HEK293 (cell line): ENCODE results near the gene ISYNA1.

Source experiments
- CTCF ChIA-PET: fragments of 350-600 bp; formaldehyde crosslinking; extraction: SDS; loops from one replicate; lab custom pipeline; 2021; ENCODE audit warnings: antibody characterized with exemption; lab: Yijun Ruan, JAX
- POLR2A ChIA-PET: fragments of 300-600 bp; formaldehyde crosslinking; extraction: SDS; loops from one replicate; lab custom pipeline; 2020; ENCODE audit warnings: antibody characterized with exemption, inconsistent platforms; lab: Yijun Ruan, JAX
- H3K27ac ChIP-seq: fragments of 200-500 bp; sonication (Bioruptor generic); 2 replicates; pipeline ENCODE4 v1.5.1; 2014; ENCODE audit warnings: low read depth, low read length, control low read depth, inconsistent platforms; ENCODE audit errors: extremely low read depth
- H3K36me3 ChIP-seq, 2 experiments: fragments of 200-500 bp in 1 of 2; sonication (Bioruptor generic) in 1 of 2; 1 replicate in 1 of 2; 2 replicates in 1 of 2; pipeline ENCODE4 v1.5.1; 2014 to 2017; ENCODE audit warnings: inconsistent platforms in 2 of 2, low read length in 2 of 2; ENCODE audit not compliant: control insufficient read depth in 2 of 2, insufficient read depth in 1 of 2
- H3K4me1 ChIP-seq: fragments of 200-500 bp; sonication (Bioruptor generic); 2 replicates; pipeline ENCODE4 v1.5.1; 2014; ENCODE audit warnings: mild to moderate bottlenecking, low read length, inconsistent platforms; ENCODE audit not compliant: control insufficient read depth, insufficient read depth
- H3K4me3 ChIP-seq: 2 replicates; pipeline ENCODE4 v1.5.1; 2011; ENCODE audit warnings: low read depth, mild to moderate bottlenecking, control low read depth, low read length, moderate library complexity
- H3K9me3 ChIP-seq: fragments of 200-500 bp; sonication (Bioruptor generic); 2 replicates; pipeline ENCODE4 v1.5.1; 2014; ENCODE audit warnings: low read depth, low read length, inconsistent platforms; ENCODE audit not compliant: control insufficient read depth, insufficient read depth
- EGR2 ChIP-seq: fragments of 450-650 bp; formaldehyde crosslinking; IDR thresholded peaks from 2 replicates; pipeline ENCODE4 v1.5.1; 2016; ENCODE audit warnings: low read depth, missing biosample characterization, missing genetic modification characterization
- HIC1 ChIP-seq: fragments of 450-650 bp; formaldehyde crosslinking; IDR thresholded peaks from 2 replicates; pipeline ENCODE4 v1.5.1; 2016; ENCODE audit warnings: missing biosample characterization, missing genetic modification characterization
- KLF10 ChIP-seq: fragments of 450-650 bp; IDR thresholded peaks from 2 replicates; pipeline ENCODE4 v1.5.1; 2018; ENCODE audit warnings: missing biosample characterization, mild to moderate bottlenecking, missing genetic modification characterization
- KLF9 ChIP-seq: fragments of 450-650 bp; formaldehyde crosslinking; IDR thresholded peaks from 2 replicates; pipeline ENCODE4 v1.5.1; 2016; ENCODE audit warnings: missing biosample characterization, missing genetic modification characterization, low read depth
- OVOL3 ChIP-seq: fragments of 450-650 bp; formaldehyde crosslinking; IDR thresholded peaks from 2 replicates; pipeline ENCODE4 v1.5.1; 2016; ENCODE audit warnings: missing biosample characterization, missing genetic modification characterization
- PBX3 ChIP-seq: sonication (generic); formaldehyde crosslinking; IDR thresholded peaks from 2 replicates; pipeline ENCODE4 v1.8.1; 2022; ENCODE audit warnings: mild to moderate bottlenecking, moderate library complexity, missing genetic modification reagents
- YY1 ChIP-seq: fragments of 450-650 bp; formaldehyde crosslinking; IDR thresholded peaks from 2 replicates; pipeline ENCODE4 v1.5.1; 2018; ENCODE audit warnings: missing biosample characterization, missing genetic modification characterization
- ZBTB11 ChIP-seq: fragments of 450-650 bp; formaldehyde crosslinking; conservative IDR thresholded peaks from 2 replicates; pipeline ENCODE4 v1.5.1; 2016; ENCODE audit warnings: low read depth, missing biosample characterization, missing genetic modification characterization
- ZBTB48 ChIP-seq: fragments of 450-650 bp; formaldehyde crosslinking; IDR thresholded peaks from 2 replicates; pipeline ENCODE4 v1.5.1; 2016; ENCODE audit warnings: missing biosample characterization, missing genetic modification characterization
- ZFP69B ChIP-seq: fragments of 450-650 bp; formaldehyde crosslinking; IDR thresholded peaks from 2 replicates; pipeline ENCODE4 v1.5.1; 2016; ENCODE audit warnings: missing biosample characterization, missing genetic modification characterization
- ZIC2 ChIP-seq: fragments of 450-650 bp; formaldehyde crosslinking; IDR thresholded peaks from 2 replicates; pipeline ENCODE4 v1.5.1; 2016; ENCODE audit warnings: missing biosample characterization, missing genetic modification characterization
- ZNF148 ChIP-seq: fragments of 450-650 bp; formaldehyde crosslinking; IDR thresholded peaks from 2 replicates; pipeline ENCODE4 v1.5.0; 2017; ENCODE audit warnings: missing biosample characterization, missing genetic modification characterization, borderline replicate concordance
- ZNF174 ChIP-seq: fragments of 450-650 bp; formaldehyde crosslinking; IDR thresholded peaks from 2 replicates; pipeline ENCODE4 v1.5.0; 2017; ENCODE audit warnings: missing biosample characterization, mild to moderate bottlenecking, missing genetic modification characterization
- ZNF302 ChIP-seq: fragments of 450-650 bp; formaldehyde crosslinking; IDR thresholded peaks from 2 replicates; pipeline ENCODE4 v1.5.1; 2016; ENCODE audit warnings: missing biosample characterization, missing genetic modification characterization, low read depth
- ZNF362 ChIP-seq: fragments of 450-650 bp; formaldehyde crosslinking; IDR thresholded peaks from 2 replicates; pipeline ENCODE4 v1.5.1; 2016; ENCODE audit warnings: missing biosample characterization, missing genetic modification characterization
- ZNF580 ChIP-seq: fragments of 450-650 bp; formaldehyde crosslinking; IDR thresholded peaks from 2 replicates; pipeline ENCODE4 v1.5.1; 2016; ENCODE audit warnings: missing biosample characterization, missing genetic modification characterization
- ZNF660 ChIP-seq: fragments of 450-650 bp; IDR thresholded peaks from 2 replicates; pipeline ENCODE4 v1.5.1; 2018; ENCODE audit warnings: missing biosample characterization, mild to moderate bottlenecking, missing genetic modification characterization
- ZNF747 ChIP-seq: fragments of 450-650 bp; formaldehyde crosslinking; IDR thresholded peaks from 2 replicates; pipeline ENCODE4 v1.5.1; 2016; ENCODE audit warnings: missing biosample characterization, missing genetic modification characterization
- ZXDB ChIP-seq: fragments of 450-650 bp; formaldehyde crosslinking; IDR thresholded peaks from 2 replicates; pipeline ENCODE4 v1.5.1; 2016; ENCODE audit warnings: missing biosample characterization, missing genetic modification characterization
- TF ChIP-seq, protein P1 (sequence below): fragments of 450-650 bp; formaldehyde crosslinking; IDR thresholded peaks from 2 replicates; pipeline ENCODE4 v1.5.1; 2016; ENCODE audit warnings: missing biosample characterization, missing genetic modification characterization, borderline replicate concordance
- TF ChIP-seq, protein P2 (sequence below): fragments of 450-650 bp; formaldehyde crosslinking; IDR thresholded peaks from 2 replicates; pipeline ENCODE4 v1.5.1; 2016; ENCODE audit warnings: missing biosample characterization, missing genetic modification characterization
- TF ChIP-seq, protein P3 (sequence below): fragments of 450-650 bp; formaldehyde crosslinking; optimal IDR thresholded peaks from 2 replicates; pipeline ENCODE3; 2016; ENCODE audit warnings: missing biosample characterization, mild to moderate bottlenecking, missing genetic modification characterization

ISYNA1 gene

GRCh38 chr19:18433015-18433691, 4.8 kb downstream of the ISYNA1 start:
- ChIA-PET POLR2A (no interaction called here), CTCF (no interaction called here)
- H3K4me3 ChIP-seq = peak overlapping the region; percentile 40
- peak overlapping the region; percentile 96 for H3K27ac ChIP-seq
- H3K9me3 ChIP-seq = no peaks in the 10 kb centered on the region
- peaks cover 5 to 24% of the 10 kb centered on the region in 2 experiments; a peak in 1 of 3 replicates for H3K36me3 ChIP-seq
- peaks cover 20% of the 10 kb centered on the region for H3K4me1 ChIP-seq
- TF ChIP-seq, protein P1, sequence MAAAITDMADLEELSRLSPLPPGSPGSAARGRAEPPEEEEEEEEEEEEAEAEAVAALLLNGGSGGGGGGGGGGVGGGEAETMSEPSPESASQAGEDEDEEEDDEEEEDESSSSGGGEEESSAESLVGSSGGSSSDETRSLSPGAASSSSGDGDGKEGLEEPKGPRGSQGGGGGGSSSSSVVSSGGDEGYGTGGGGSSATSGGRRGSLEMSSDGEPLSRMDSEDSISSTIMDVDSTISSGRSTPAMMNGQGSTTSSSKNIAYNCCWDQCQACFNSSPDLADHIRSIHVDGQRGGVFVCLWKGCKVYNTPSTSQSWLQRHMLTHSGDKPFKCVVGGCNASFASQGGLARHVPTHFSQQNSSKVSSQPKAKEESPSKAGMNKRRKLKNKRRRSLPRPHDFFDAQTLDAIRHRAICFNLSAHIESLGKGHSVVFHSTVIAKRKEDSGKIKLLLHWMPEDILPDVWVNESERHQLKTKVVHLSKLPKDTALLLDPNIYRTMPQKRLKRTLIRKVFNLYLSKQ (tag by site-specific recombination) = peak; percentile 45; the same call in 1 of the 2 replicates
- peak; percentile 99 for TF ChIP-seq ZIC2
- TF ChIP-seq OVOL3 = peak; percentile 48; the same call in 1 of the 2 replicates
- peak; percentile 91 for TF ChIP-seq ZBTB11
- peak; percentile 76; the same call in 1 of the 2 replicates for TF ChIP-seq ZNF148
- peak; percentile 91 for TF ChIP-seq YY1 (tag by site-specific recombination)
- peak; percentile 69 for TF ChIP-seq ZFP69B (tag by site-specific recombination)
- TF ChIP-seq ZNF302 = no peak
- peak; percentile 81; the same call in 1 of the 2 replicates for TF ChIP-seq HIC1 (tag by site-specific recombination)
- TF ChIP-seq ZNF660 = peak; percentile 46; the same call in 1 of the 2 replicates
- TF ChIP-seq PBX3 (CRISPR knock-in tag) = no peak
- TF ChIP-seq KLF9 (tag by site-specific recombination) = peak; percentile 95
- TF ChIP-seq ZNF580 = 0 out of 2 replicates have a peak, but pooled peaks have one; percentile 55
- TF ChIP-seq ZNF362 (tag by site-specific recombination) = no peak
- TF ChIP-seq ZBTB48 (tag by site-specific recombination) = peak; percentile 96
- peak; percentile 98 for TF ChIP-seq ZXDB
- TF ChIP-seq ZNF174 (tag by site-specific recombination) = no peak
- TF ChIP-seq KLF10 = peak; percentile 82
- no peak for TF ChIP-seq ZNF747 (tag by site-specific recombination)
- TF ChIP-seq, protein P2, sequence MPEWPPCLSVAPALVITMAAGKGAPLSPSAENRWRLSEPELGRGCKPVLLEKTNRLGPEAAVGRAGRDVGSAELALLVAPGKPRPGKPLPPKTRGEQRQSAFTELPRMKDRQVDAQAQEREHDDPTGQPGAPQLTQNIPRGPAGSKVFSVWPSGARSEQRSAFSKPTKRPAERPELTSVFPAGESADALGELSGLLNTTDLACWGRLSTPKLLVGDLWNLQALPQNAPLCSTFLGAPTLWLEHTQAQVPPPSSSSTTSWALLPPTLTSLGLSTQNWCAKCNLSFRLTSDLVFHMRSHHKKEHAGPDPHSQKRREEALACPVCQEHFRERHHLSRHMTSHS (tag by site-specific recombination) = no peak
- TF ChIP-seq EGR2 = peak; percentile 97
- TF ChIP-seq, protein P3, sequence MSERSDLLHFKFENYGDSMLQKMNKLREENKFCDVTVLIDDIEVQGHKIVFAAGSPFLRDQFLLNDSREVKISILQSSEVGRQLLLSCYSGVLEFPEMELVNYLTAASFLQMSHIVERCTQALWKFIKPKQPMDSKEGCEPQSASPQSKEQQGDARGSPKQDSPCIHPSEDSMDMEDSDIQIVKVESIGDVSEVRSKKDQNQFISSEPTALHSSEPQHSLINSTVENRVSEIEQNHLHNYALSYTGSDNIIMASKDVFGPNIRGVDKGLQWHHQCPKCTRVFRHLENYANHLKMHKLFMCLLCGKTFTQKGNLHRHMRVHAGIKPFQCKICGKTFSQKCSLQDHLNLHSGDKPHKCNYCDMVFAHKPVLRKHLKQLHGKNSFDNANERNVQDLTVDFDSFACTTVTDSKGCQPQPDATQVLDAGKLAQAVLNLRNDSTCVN = peak; percentile 87
